SU-DHL-6 (cell line): ENCODE results near the gene LIX1L.

Experiments used
- H2AFZ ChIP-seq: fragments of 200-600 bp; sonication (generic); 2 replicates; pipeline ENCODE4 v1.6.1; 2014; ENCODE audit warnings: low read depth, mild to moderate bottlenecking, moderate library complexity, mixed read lengths, antibody characterized with exemption, low read length; ENCODE audit not compliant: severe bottlenecking
- H3F3A ChIP-seq: fragments of 200-600 bp; shearing (Covaris generic); 2 replicates; pipeline ENCODE4 v1.6.0; 2016; ENCODE audit warnings: antibody characterized with exemption, mild to moderate bottlenecking; ENCODE audit not compliant: insufficient read depth
- H3K27ac ChIP-seq: fragments of 200-600 bp; sonication (generic); 2 replicates; pipeline ENCODE4 v1.5.1; 2016; ENCODE audit warnings: low read depth, mild to moderate bottlenecking, low read length, moderate library complexity, mixed read lengths
- H3K27me3 ChIP-seq: fragments of 200-600 bp; sonication (generic), shearing (Covaris generic); 2 replicates; pipeline ENCODE4 v1.6.0; 2014; ENCODE audit warnings: mild to moderate bottlenecking, low read length
- H3K36me3 ChIP-seq: fragments of 200-600 bp; sonication (generic); 2 replicates; pipeline ENCODE4 v1.6.1; 2014; ENCODE audit warnings: mild to moderate bottlenecking, low read length, mixed read lengths
- H3K4me2 ChIP-seq: fragments of 300-600, 200-600 bp; shearing (Covaris generic), sonication (generic); 2 replicates; pipeline ENCODE4 v1.6.0; 2014; ENCODE audit warnings: low read length, low read depth, mild to moderate bottlenecking; ENCODE audit not compliant: poor library complexity, severe bottlenecking
- H3K4me3 ChIP-seq: fragments of 200-600 bp; sonication (generic); 2 replicates; pipeline ENCODE4 v1.5.1; 2014; ENCODE audit warnings: antibody characterized with exemption, low read length, mild to moderate bottlenecking, mixed read lengths; ENCODE audit not compliant: insufficient read depth, poor library complexity, severe bottlenecking
- H3K79me2 ChIP-seq: fragments of 200-600 bp; sonication (generic); 2 replicates; pipeline ENCODE4 v1.6.1; 2014; ENCODE audit warnings: mild to moderate bottlenecking, low read length, moderate library complexity; ENCODE audit not compliant: insufficient read depth
- H3K9ac ChIP-seq: fragments of 200-600 bp; sonication (generic); 2 replicates; pipeline ENCODE4 v1.7.0; 2014; ENCODE audit warnings: mild to moderate bottlenecking, low read length
- H3K9me2 ChIP-seq: fragments of 200-600 bp; sonication (generic); replicated peaks from 2 replicates; pipeline ENCODE4 v1.6.1; 2014; ENCODE audit warnings: low read length; ENCODE audit not compliant: insufficient read depth
- H3K9me3 ChIP-seq: fragments of 200-600 bp; sonication (generic); 2 replicates; pipeline ENCODE4 v1.6.1; 2014; ENCODE audit warnings: low read length, mixed read lengths; ENCODE audit not compliant: insufficient read depth
- H4K20me1 ChIP-seq: fragments of 200-600 bp; sonication (generic); 2 replicates; pipeline ENCODE4 v1.6.1; 2014; ENCODE audit warnings: low read depth, mild to moderate bottlenecking, antibody characterized with exemption, low read length, moderate library complexity, mixed read lengths
- CTCF ChIP-seq: fragments of 200-600 bp; sonication (generic); IDR thresholded peaks from one replicate; pipeline ENCODE4 v1.5.1; 2017; ENCODE audit warnings: antibody characterized with exemption, mild to moderate bottlenecking, low read length, moderate library complexity; ENCODE audit not compliant: insufficient read depth, poor library complexity, severe bottlenecking
- EZH2phosphoT487 ChIP-seq: fragments of 200-600 bp; sonication (generic), shearing (Covaris generic); conservative IDR thresholded peaks from 2 replicates; pipeline ENCODE4 v1.6.1; 2018; ENCODE audit warnings: mild to moderate bottlenecking, antibody characterized with exemption, low read length, moderate library complexity, mixed read lengths

Gene LIX1L

GRCh38 chr1:145906954-145907753, 50.7 kb downstream of the LIX1L start:
- no peaks in the 10 kb centered on the region for H3F3A ChIP-seq
- no peaks in the 10 kb centered on the region for H3K79me2 ChIP-seq
- no peak overlapping the region for H2AFZ ChIP-seq
- H3K9me2 ChIP-seq, result no peaks in the 10 kb centered on the region
- no peaks in the 10 kb centered on the region for H3K27me3 ChIP-seq
- H4K20me1 ChIP-seq, result no peaks in the 10 kb centered on the region
- no peak overlapping the region for H3K4me3 ChIP-seq
- no peak overlapping the region for H3K27ac ChIP-seq
- no peaks in the 10 kb centered on the region for H3K9me3 ChIP-seq
- no peak for TF ChIP-seq EZH2phosphoT487
- TF ChIP-seq CTCF, result no peak
- H3K9ac ChIP-seq, result no peak overlapping the region
- H3K36me3 ChIP-seq, result no peaks in the 10 kb centered on the region
- no peak overlapping the region for H3K4me2 ChIP-seq

- no peaks in the 10 kb centered on the region for H3K79me2 ChIP-seq
- H2AFZ ChIP-seq, result no peak overlapping the region
- H3K9ac ChIP-seq, result no peak overlapping the region
- H3K27ac ChIP-seq, result no peak overlapping the region
- H3K9me3 ChIP-seq, result no peaks in the 10 kb centered on the region
- H3K9me2 ChIP-seq, result no peaks in the 10 kb centered on the region
- H3K4me3 ChIP-seq, result no peak overlapping the region
- H3K36me3 ChIP-seq, result no peaks in the 10 kb centered on the region
- H3K27me3 ChIP-seq, result no peaks in the 10 kb centered on the region
- TF ChIP-seq CTCF, result no peak
- TF ChIP-seq EZH2phosphoT487, result no peak
- no peaks in the 10 kb centered on the region for H3F3A ChIP-seq
- H3K4me2 ChIP-seq, result no peak overlapping the region
- H4K20me1 ChIP-seq, result no peaks in the 10 kb centered on the region
These were observed 56.4 kb downstream of the LIX1L start for GRCh38 chr1:145901312-145902021.

GRCh38 chr1:145898756-145899155, 59.1 kb downstream of the LIX1L start:
- no peak overlapping the region for H2AFZ ChIP-seq
- TF ChIP-seq CTCF (no peak), EZH2phosphoT487 (no peak)
- no peaks in the 10 kb centered on the region for H3K79me2 ChIP-seq
- H3F3A ChIP-seq, result no peaks in the 10 kb centered on the region
- no peaks in the 10 kb centered on the region for H3K27me3 ChIP-seq
- H3K9me3 ChIP-seq, result no peaks in the 10 kb centered on the region
- H3K9me2 ChIP-seq, result no peaks in the 10 kb centered on the region
- no peak overlapping the region for H3K4me3 ChIP-seq
- H4K20me1 ChIP-seq, result no peaks in the 10 kb centered on the region
- H3K4me2 ChIP-seq, result no peak overlapping the region
- H3K9ac ChIP-seq, result no peak overlapping the region
- no peak overlapping the region for H3K27ac ChIP-seq
- no peaks in the 10 kb centered on the region for H3K36me3 ChIP-seq
